Activated naive CD8-positive, alpha-beta T cell (primary cell): Measurements from ENCODE around the gene RPL10.

ENCODE experiments used
- H3K27ac Mint-ChIP-seq: one replicate; pipeline ENCODE4 v1.8.0; 2021; ENCODE audit warnings: mixed read lengths
- H3K27me3 Mint-ChIP-seq: one replicate; pipeline ENCODE4 v1.8.0; 2021; ENCODE audit warnings: mixed read lengths
- H3K36me3 Mint-ChIP-seq: one replicate; pipeline ENCODE4 v1.8.0; 2021; ENCODE audit warnings: mixed read lengths
- H3K4me1 Mint-ChIP-seq: one replicate; pipeline ENCODE4 v1.8.0; 2021; ENCODE audit warnings: low read depth, mixed read lengths
- H3K4me3 Mint-ChIP-seq: one replicate; pipeline ENCODE4 v1.8.0; 2021; ENCODE audit warnings: mild to moderate bottlenecking, mixed read lengths
- H3K9me3 Mint-ChIP-seq: one replicate; pipeline ENCODE4 v1.8.0; 2021; ENCODE audit warnings: low read depth, mixed read lengths

RPL10 gene

GRCh38 chrX:154436374-154436982 is 38.3 kb downstream of the RPL10 start:
- Mint-ChIP-seq H3K9me3 (no peaks in the 10 kb centered on the region), H3K27me3 (no peaks in the 10 kb centered on the region), H3K4me3 (peak overlapping the region; percentile 86), H3K27ac (peak overlapping the region; percentile 91), H3K4me1 (peaks cover 21% of the 10 kb centered on the region), H3K36me3 (no peaks in the 10 kb centered on the region)

DNA sequence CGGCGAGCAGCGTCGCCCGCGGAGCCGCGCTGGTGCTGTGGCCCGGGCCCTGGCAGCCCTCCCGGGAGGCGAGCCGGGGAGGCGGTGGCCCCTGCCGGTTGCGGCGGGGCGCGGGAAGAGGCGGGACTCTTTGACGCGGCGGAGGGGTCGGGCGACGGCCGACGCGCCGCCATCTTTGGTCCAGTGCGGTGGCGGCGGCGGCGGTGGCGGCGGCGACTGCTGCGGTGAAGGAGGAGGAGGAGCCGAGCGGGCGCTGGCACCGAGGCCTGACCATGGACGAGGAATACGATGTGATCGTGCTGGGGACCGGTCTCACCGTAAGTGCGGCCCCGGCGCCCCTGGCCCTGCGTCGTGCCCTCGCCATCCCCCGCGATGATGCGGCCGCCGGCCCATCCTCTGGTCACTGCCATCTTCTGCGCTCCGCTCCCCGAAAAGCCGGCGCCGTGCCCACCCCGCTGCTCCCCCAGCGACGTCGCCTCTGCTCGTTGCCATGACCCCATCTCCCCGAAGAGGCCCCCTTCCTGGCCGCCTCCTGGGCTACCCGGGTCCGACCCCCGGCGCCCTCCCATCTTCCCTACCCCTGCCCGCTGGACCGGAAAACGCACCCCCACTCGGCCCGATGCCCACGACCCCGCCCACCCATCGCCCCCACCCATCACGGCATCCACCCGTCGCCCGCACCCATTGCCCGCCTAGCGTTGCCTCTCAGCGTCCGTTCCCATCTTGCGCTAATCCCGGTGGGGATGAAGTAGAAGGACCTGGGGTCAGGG is 39.0 kb downstream of the RPL10 start, which contains the start of gene GDI1:
Gene GDI1 (plus strand): TSS at position 172 of the 770 bp plus-strand sequence. CDS start 101 bp downstream, at position 273.
- no peaks in the 10 kb centered on the region for H3K27me3 Mint-ChIP-seq
- no peaks in the 10 kb centered on the region for H3K36me3 Mint-ChIP-seq
- peak within 1 kb of the TSS; percentile 86 for H3K4me3 Mint-ChIP-seq
- peak within 1 kb of the TSS; percentile 91 for H3K27ac Mint-ChIP-seq
- H3K9me3 Mint-ChIP-seq = no peaks in the 10 kb centered on the region
- peaks cover 26% of the 10 kb centered on the region for H3K4me1 Mint-ChIP-seq

DNA sequence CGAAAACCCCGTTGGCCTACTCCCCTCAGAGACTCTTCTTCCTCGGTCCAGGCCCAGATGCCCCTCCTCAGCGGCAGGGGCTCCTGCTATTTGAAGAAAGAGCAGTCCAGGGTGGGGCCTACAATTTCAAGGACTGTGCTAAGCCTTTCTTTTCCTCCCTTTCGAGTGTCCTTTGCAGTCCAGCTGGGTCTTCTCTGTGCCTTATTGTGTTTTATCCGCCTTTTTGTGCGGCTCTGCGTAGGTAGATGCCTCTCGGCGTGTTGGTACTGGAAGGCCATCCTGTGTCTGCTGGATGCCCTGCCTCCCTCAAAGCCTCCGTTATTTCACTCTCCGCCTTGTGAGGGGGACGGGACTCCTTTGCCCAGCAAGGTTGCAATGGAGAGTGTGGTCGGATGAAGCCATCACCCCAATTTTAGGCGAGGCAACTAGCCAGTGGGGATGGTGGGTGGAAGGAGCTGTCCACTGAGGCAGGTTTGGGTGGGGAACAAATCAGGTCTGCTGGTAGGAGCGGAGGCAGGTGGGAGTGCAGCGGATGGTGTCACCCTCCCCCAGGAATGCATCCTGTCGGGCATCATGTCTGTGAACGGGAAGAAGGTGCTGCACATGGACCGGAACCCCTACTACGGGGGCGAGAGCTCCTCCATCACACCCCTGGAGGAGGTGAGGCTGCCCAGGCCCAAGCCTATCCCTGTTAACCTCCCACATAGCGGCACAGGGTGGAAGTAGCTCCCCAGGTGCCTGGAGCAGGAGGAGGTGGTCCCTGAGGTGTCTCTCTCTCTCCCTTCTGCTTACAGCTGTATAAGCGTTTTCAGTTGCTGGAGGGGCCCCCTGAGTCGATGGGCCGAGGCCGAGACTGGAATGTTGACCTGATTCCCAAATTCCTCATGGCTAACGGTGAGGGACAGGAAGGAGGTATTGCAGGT is 40.1 kb downstream of the RPL10 start:
- peak overlapping the region; percentile 75 for H3K27ac Mint-ChIP-seq
- no peaks in the 10 kb centered on the region for H3K9me3 Mint-ChIP-seq
- H3K27me3 Mint-ChIP-seq = no peaks in the 10 kb centered on the region
- H3K4me3 Mint-ChIP-seq = peak overlapping the region; percentile 85
- no peaks in the 10 kb centered on the region for H3K36me3 Mint-ChIP-seq
- H3K4me1 Mint-ChIP-seq = peaks cover 26% of the 10 kb centered on the region

- H3K4me3 Mint-ChIP-seq = no peak overlapping the region
- H3K9me3 Mint-ChIP-seq = no peaks in the 10 kb centered on the region
- peaks cover 29% of the 10 kb centered on the region for H3K4me1 Mint-ChIP-seq
- H3K27ac Mint-ChIP-seq = no peak overlapping the region
- H3K36me3 Mint-ChIP-seq = no peaks in the 10 kb centered on the region
- no peaks in the 10 kb centered on the region for H3K27me3 Mint-ChIP-seq
These were observed 41.7 kb downstream of the RPL10 start for GRCh38 chrX:154439841-154440240.

DNA sequence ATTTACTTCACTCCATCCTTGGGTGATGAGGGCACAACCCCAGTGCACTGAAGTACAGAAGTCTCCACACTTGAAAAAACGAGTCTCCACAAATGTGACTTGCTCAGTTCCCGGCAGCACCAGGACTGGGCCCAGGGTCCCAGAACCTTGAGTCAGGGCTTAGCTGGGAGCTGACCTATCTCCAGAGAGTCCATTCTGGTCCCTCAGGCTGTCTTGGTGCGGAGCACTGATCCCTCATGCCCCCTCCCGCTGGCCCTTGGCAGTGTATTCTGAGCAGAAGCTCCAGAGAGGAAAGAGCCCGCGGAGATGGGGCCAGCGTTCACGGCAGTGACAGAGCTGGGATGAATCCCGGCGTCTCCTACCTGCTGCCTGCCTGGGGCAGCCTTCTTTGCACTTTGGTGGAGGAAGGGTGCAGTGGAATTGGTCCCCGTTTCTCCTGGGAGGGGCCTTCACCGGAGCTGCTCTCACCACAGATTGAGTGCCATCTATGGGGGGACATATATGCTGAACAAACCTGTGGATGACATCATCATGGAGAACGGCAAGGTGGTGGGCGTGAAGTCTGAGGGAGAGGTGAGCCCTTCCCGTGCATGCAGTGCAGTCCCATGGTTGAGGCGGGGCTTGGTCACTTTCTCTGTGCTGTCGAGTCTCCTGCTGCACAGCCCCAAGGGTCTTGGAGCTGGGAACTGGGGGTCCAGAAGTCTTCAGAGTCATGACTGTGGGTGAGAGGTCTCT is 42.6 kb downstream of the RPL10 start:
- Mint-ChIP-seq H3K4me1 (peaks cover 29% of the 10 kb centered on the region), H3K4me3 (no peak overlapping the region), H3K9me3 (no peaks in the 10 kb centered on the region), H3K36me3 (no peaks in the 10 kb centered on the region), H3K27me3 (no peaks in the 10 kb centered on the region), H3K27ac (no peak overlapping the region)

- Mint-ChIP-seq H3K4me1 (peaks cover 24% of the 10 kb centered on the region), H3K36me3 (no peaks in the 10 kb centered on the region), H3K27ac (no peak overlapping the region), H3K4me3 (no peak overlapping the region), H3K9me3 (no peaks in the 10 kb centered on the region), H3K27me3 (no peaks in the 10 kb centered on the region)
These were observed 43.4 kb downstream of the RPL10 start for GRCh38 chrX:154441564-154441963.

- no peaks in the 10 kb centered on the region for H3K27me3 Mint-ChIP-seq
- no peak overlapping the region for H3K27ac Mint-ChIP-seq
- no peaks in the 10 kb centered on the region for H3K36me3 Mint-ChIP-seq
- peaks cover 24% of the 10 kb centered on the region for H3K4me1 Mint-ChIP-seq
- H3K4me3 Mint-ChIP-seq = no peak overlapping the region
- H3K9me3 Mint-ChIP-seq = no peaks in the 10 kb centered on the region
These were observed 44.0 kb downstream of the RPL10 start for GRCh38 chrX:154441984-154442707.

DNA sequence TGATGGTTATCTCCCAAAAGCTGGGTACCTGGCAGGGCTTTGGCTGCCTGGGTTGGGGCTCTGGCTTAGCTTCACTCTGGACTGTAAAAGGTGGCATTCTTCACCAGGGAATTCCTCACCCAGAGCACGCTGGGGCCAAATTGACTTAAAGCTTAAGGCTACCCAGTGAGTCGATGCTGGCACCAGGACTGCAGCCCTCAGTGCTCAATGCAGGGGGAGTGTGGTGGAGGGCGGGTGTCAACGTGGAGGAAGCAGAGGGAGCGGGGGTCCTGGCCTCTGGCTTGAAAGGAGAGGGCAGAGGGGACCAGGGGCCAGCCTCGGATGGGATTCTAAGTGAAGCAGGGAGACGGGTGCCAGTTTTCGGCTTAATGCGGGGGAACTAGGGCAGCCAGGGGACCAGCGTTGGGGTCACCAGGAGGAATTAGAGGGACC is 45.3 kb downstream of the RPL10 start:
- H3K4me3 Mint-ChIP-seq = peak overlapping the region; percentile 84
- no peaks in the 10 kb centered on the region for H3K36me3 Mint-ChIP-seq
- no peaks in the 10 kb centered on the region for H3K27me3 Mint-ChIP-seq
- peak overlapping the region; percentile 64 for H3K27ac Mint-ChIP-seq
- no peaks in the 10 kb centered on the region for H3K9me3 Mint-ChIP-seq
- peaks cover 20% of the 10 kb centered on the region for H3K4me1 Mint-ChIP-seq

- Mint-ChIP-seq H3K4me1 (peaks cover 17% of the 10 kb centered on the region), H3K4me3 (peak within 1 kb of the TSS; percentile 84), H3K9me3 (no peaks in the 10 kb centered on the region), H3K27me3 (no peaks in the 10 kb centered on the region), H3K36me3 (no peaks in the 10 kb centered on the region), H3K27ac (peak within 1 kb of the TSS; percentile 64)
These were observed 46.0 kb downstream of the RPL10 start, which contains the start of gene FAM50A for GRCh38 chrX:154443992-154444754. Gene FAM50A, plus strand, starts transcription at chrX:154444141. Its CDS starts 95 bp downstream, at chrX:154444236.

- H3K9me3 Mint-ChIP-seq = no peaks in the 10 kb centered on the region
- H3K27me3 Mint-ChIP-seq = no peaks in the 10 kb centered on the region
- no peak overlapping the region for H3K4me3 Mint-ChIP-seq
- no peaks in the 10 kb centered on the region for H3K36me3 Mint-ChIP-seq
- peaks cover 17% of the 10 kb centered on the region for H3K4me1 Mint-ChIP-seq
- no peak overlapping the region for H3K27ac Mint-ChIP-seq
These were observed 46.6 kb downstream of the RPL10 start for GRCh38 chrX:154444755-154445246.

DNA sequence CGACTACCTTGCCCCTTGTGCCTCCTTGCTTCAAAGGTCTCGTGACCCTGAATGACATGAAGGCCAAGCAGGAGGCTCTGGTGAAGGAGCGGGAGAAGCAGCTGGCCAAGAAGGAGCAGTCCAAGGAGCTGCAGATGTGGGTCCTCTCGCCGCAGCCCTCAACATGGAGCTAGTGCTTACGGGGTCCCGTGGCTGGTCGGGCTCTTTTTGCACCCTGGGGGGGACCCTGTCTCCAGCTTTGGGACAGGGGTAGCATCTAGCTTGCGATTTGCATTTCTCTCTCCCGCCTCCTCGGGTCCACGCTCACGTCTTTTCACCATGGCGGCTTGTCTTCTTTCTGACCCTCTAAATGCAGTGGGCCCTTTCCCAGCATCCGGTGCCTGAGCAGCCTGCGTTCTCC is 47.6 kb downstream of the RPL10 start:
- H3K27ac Mint-ChIP-seq = no peak overlapping the region
- H3K4me1 Mint-ChIP-seq = peaks cover 15% of the 10 kb centered on the region
- H3K36me3 Mint-ChIP-seq = no peaks in the 10 kb centered on the region
- no peaks in the 10 kb centered on the region for H3K9me3 Mint-ChIP-seq
- H3K4me3 Mint-ChIP-seq = peak overlapping the region; percentile 23
- H3K27me3 Mint-ChIP-seq = no peaks in the 10 kb centered on the region

GRCh38 chrX:154446430-154446829 is 48.3 kb downstream of the RPL10 start:
- Mint-ChIP-seq H3K27me3 (no peaks in the 10 kb centered on the region), H3K27ac (no peak overlapping the region), H3K4me1 (peaks cover 10% of the 10 kb centered on the region), H3K4me3 (no peak overlapping the region), H3K9me3 (no peaks in the 10 kb centered on the region), H3K36me3 (no peaks in the 10 kb centered on the region)

GRCh38 chrX:154448484-154448883 is 50.3 kb downstream of the RPL10 start:
- H3K4me1 Mint-ChIP-seq = peaks cover 2% of the 10 kb centered on the region
- no peaks in the 10 kb centered on the region for H3K36me3 Mint-ChIP-seq
- no peaks in the 10 kb centered on the region for H3K27me3 Mint-ChIP-seq
- no peaks in the 10 kb centered on the region for H3K9me3 Mint-ChIP-seq
- no peak overlapping the region for H3K4me3 Mint-ChIP-seq
- no peak overlapping the region for H3K27ac Mint-ChIP-seq
